Endothelial cell of umbilical vein (primary cell): ENCODE data around the gene PLXDC1. TPM values are rescaled to one million over a fixed set of nuclear protein-coding genes. Genes with fewer than 3 reads are reported as not detected.

Experiments
- BruUV-seq: library from RNA; stranded (reverse); fragments of 400-500 nt; replicated peaks from 2 replicates; lab custom pipeline; 2021; lab: Mats Ljungman, UMichigan
- CTCF ChIA-PET: fragments of 300-600, 350-600 bp; sonication (Branson Sonifier 250); formaldehyde crosslinking; loops from one replicate; lab custom pipeline; 2021; ENCODE audit warnings: antibody characterized with exemption, inconsistent platforms; lab: Charles Lee
- POLR2A ChIA-PET: fragments of 300-600, 350-600 bp; sonication (Branson Sonifier 250); formaldehyde crosslinking; loops from one replicate; lab custom pipeline; 2021; ENCODE audit warnings: antibody characterized with exemption, inconsistent platforms; lab: Charles Lee
- DNase-seq: peaks from one replicate; pipeline ENCODE4 v3.0.0-alpha.2; 2011; ENCODE audit warnings: low read depth, low spot score
- FAIRE-seq: peaks from 2 replicates; lab custom pipeline; 2011; peaks lifted over from hg19 to GRCh38; lab: Jason Lieb, UNC
- H2AFZ ChIP-seq: 2 replicates; pipeline ENCODE4 v1.6.0; 2012; ENCODE audit warnings: low read depth, low read length, control low read depth, inconsistent platforms
- H3K27ac ChIP-seq: 2 replicates; pipeline ENCODE4 v1.5.1; 2011; ENCODE audit warnings: low read depth, mild to moderate bottlenecking, control low read depth, low read length, moderate library complexity; ENCODE audit not compliant: insufficient read depth
- H3K27me3 ChIP-seq, 2 experiments: 2 replicates each; pipeline versions ENCODE4 v1.6.0 to v1.6.1; 2011; ENCODE audit warnings: low read length in 2 of 2, mixed read lengths in 1 of 2; ENCODE audit not compliant: control insufficient read depth in 2 of 2, insufficient read depth in 2 of 2
- H3K36me3 ChIP-seq, 2 experiments: 2 replicates in 1 of 2; 3 replicates in 1 of 2; pipeline ENCODE4 v1.5.1; 2011; ENCODE audit warnings: low read length in 2 of 2, mild to moderate bottlenecking in 1 of 2, moderate library complexity in 1 of 2; ENCODE audit not compliant: control insufficient read depth in 2 of 2, insufficient read depth in 2 of 2; ENCODE audit errors: extremely low read depth in 1 of 2
- H3K4me1 ChIP-seq: 3 replicates; pipeline ENCODE4 v1.5.1; 2011; ENCODE audit warnings: mild to moderate bottlenecking, low read length; ENCODE audit not compliant: control insufficient read depth, insufficient read depth; ENCODE audit errors: extremely low read depth
- H3K4me2 ChIP-seq: 2 replicates; pipeline ENCODE4 v1.6.1; 2011; ENCODE audit warnings: low read length, control low read depth, mixed read lengths; ENCODE audit not compliant: insufficient read depth
- H3K4me3 ChIP-seq, 3 experiments: fragments of 200-600 bp in 1 of 3; sonication (generic), shearing (Covaris generic) in 1 of 3; replicated peaks in 1 of 3; 2 replicates each; pipeline ENCODE4 v1.5.1; 2011 to 2016; ENCODE audit warnings: control low read depth in 3 of 3, low read length in 3 of 3, mild to moderate bottlenecking in 2 of 3, inconsistent platforms in 1 of 3, low read depth in 1 of 3, moderate library complexity in 1 of 3; ENCODE audit not compliant: insufficient read depth in 1 of 3
- H3K79me2 ChIP-seq: 2 replicates; pipeline ENCODE4 v1.6.0; 2012; ENCODE audit warnings: low read length, inconsistent platforms; ENCODE audit not compliant: control insufficient read depth, insufficient read depth
- H3K9ac ChIP-seq: replicated peaks from 2 replicates; pipeline ENCODE3; 2011; ENCODE audit warnings: low read length, control low read depth; ENCODE audit not compliant: insufficient read depth; ENCODE audit errors: extremely low read depth
- H3K9me1 ChIP-seq: replicated peaks from 3 replicates; pipeline ENCODE4 v1.6.0; 2011; ENCODE audit warnings: mild to moderate bottlenecking, low read length; ENCODE audit not compliant: control insufficient read depth, insufficient read depth; ENCODE audit errors: extremely low read depth
- H3K9me3 ChIP-seq: replicated peaks from 2 replicates; pipeline ENCODE4 v1.5.1; 2012; ENCODE audit warnings: low read length, inconsistent platforms; ENCODE audit not compliant: control insufficient read depth, insufficient read depth
- H4K20me1 ChIP-seq: replicated peaks from 2 replicates; pipeline ENCODE3; 2011; ENCODE audit warnings: mild to moderate bottlenecking, low read length; ENCODE audit not compliant: control insufficient read depth, insufficient read depth; ENCODE audit errors: extremely low read depth
- CTCF ChIP-seq, 2 donors: IDR thresholded peaks; 1 replicate in 1 of 2; 2 replicates in 1 of 2; pipeline ENCODE4 v1.5.1; 2011; ENCODE audit warnings: low read length in 2 of 2, mild to moderate bottlenecking in 2 of 2, moderate library complexity in 2 of 2, control low read depth in 1 of 2, inconsistent platforms in 1 of 2, low read depth in 1 of 2; ENCODE audit not compliant: insufficient read depth in 1 of 2; ENCODE audit errors: extremely low read depth in 1 of 2
- JUN ChIP-seq: IDR thresholded peaks from 2 replicates; pipeline ENCODE4 v1.6.1; 2011; ENCODE audit warnings: borderline replicate concordance, low read depth; ENCODE audit not compliant: insufficient read length, insufficient read depth
- POLR2A ChIP-seq: IDR thresholded peaks from 2 replicates; pipeline ENCODE4 v1.6.1; 2012; ENCODE audit warnings: low read depth, mild to moderate bottlenecking, control low read depth, low read length
- dilution Hi-C: fragments of 300-500 bp; cut with MboI; formaldehyde crosslinking; loops from one replicate; pipeline ENCODE4 v1.15.0; 2019; ENCODE audit warnings: low sequenced_read_pairs; ENCODE audit not compliant: extremely low pct_ligation_motif_present
- intact Hi-C: fragments of 100-400 bp; cut with micrococcal nuclease; formaldehyde crosslinking; loops from one replicate; pipeline ENCODE4 v1.10.0; 2022
- polyA plus RNA-seq, 4 experiments: library from polyadenylated mRNA; depleted of rRNA in 3 of 4; stranded (reverse) in 3 of 4; unstranded in 1 of 4; fragments of >200 nt; gene quantifications; 2 replicates each; pipeline versions ENCODE4 v1.2.1 to v1.2.3, GENCODE V29; 2011 to 2012; ENCODE audit warnings: missing spikeins in 1 of 4
- total RNA-seq: library from RNA; stranded (reverse); gene quantifications from 2 replicates; pipeline ENCODE4 v1.2.3, GENCODE V29; 2021

Gene PLXDC1
- total and polyA plus RNA-seq, 2 donors (not counting 3 experiments of a cell fraction or from before 2014, with no cell fraction given) = 0.03 TPM; not detected in 1

- no TSS peak for BruUV-seq
- H2AFZ ChIP-seq = no peak overlapping the region
- DNase-seq = no peak
- no peak for TF ChIP-seq JUN
- H3K27me3 ChIP-seq = peaks cover 4 to 9% of the 10 kb centered on the region in 2 experiments
- intact Hi-C loops (loop anchor here (5.0 kb wide), 1 partner anchor 56 kb away; no protein-coding TSS in a partner anchor), dilution Hi-C loops (no loop called here)
- no peak overlapping the region for H3K9ac ChIP-seq
- ChIA-PET POLR2A (no interaction called here), CTCF (interaction anchor here (3.6 kb wide), 1 partner anchor 75 kb away, joined by 29 read pairs; no protein-coding TSS in a partner anchor)
- FAIRE-seq = no peak
- H3K4me1 ChIP-seq = no peaks in the 10 kb centered on the region
- H3K79me2 ChIP-seq = no peaks in the 10 kb centered on the region
- no peaks in the 10 kb centered on the region for H4K20me1 ChIP-seq
- H3K9me3 ChIP-seq = no peaks in the 10 kb centered on the region
- H3K27ac ChIP-seq = no peak overlapping the region
- H3K4me2 ChIP-seq = no peak overlapping the region
- no peaks in the 10 kb centered on the region for H3K9me1 ChIP-seq
- H3K36me3 ChIP-seq = no peaks in the 10 kb centered on the region
- H3K4me3 ChIP-seq = no peak overlapping the region
Measured at GRCh38 chr17:39058524-39058923, 92.9 kb downstream of the PLXDC1 start.

- POLR2A ChIA-PET = no interaction called here
- no peak overlapping the region for H3K4me3 ChIP-seq
Measured at GRCh38 chr17:39057701-39058206, 93.7 kb downstream of the PLXDC1 start.

More at GRCh38 chr17:39057701-39058206, 93.7 kb downstream of the PLXDC1 start:
- Histone ChIP-seq H3K9ac (no peak overlapping the region), H3K27me3 (peaks cover 6 to 13% of the 10 kb centered on the region in 2 experiments), H3K9me1 (no peaks in the 10 kb centered on the region), H3K79me2 (no peaks in the 10 kb centered on the region), H3K4me2 (no peak overlapping the region), H3K27ac (no peak overlapping the region), H3K36me3 (no peaks in the 10 kb centered on the region), H4K20me1 (no peaks in the 10 kb centered on the region), H3K4me1 (no peaks in the 10 kb centered on the region), H2AFZ (no peak overlapping the region), H3K9me3 (no peaks in the 10 kb centered on the region)
- dilution Hi-C loops (no loop called here), intact Hi-C loops (loop anchor here (5.0 kb wide), 1 partner anchor 55 kb away; no protein-coding TSS in a partner anchor)
- CTCF ChIA-PET = interaction anchor here (3.6 kb wide), 1 partner anchor 74 kb away, joined by 29 read pairs; no protein-coding TSS in a partner anchor
- BruUV-seq = no TSS peak
- DNase-seq (no peak), FAIRE-seq (no peak)
- no peak for TF ChIP-seq CTCF (IDR thresholded peaks at IDR 0.05; ENCODE audit: extremely low read depth in 1 of 2, insufficient read depth in 1 of 2, low read depth in 1 of 2, low read length in 2 of 2)
- TF ChIP-seq POLR2A = no peak
- no peak for TF ChIP-seq JUN
